A549 (cell line): ENCODE data around the gene GJD3. TPM values are rescaled to one million over a fixed set of nuclear protein-coding genes. Genes with fewer than 3 reads are reported as not detected.

Experiments
- BHLHE40 ChIP-seq: IDR thresholded peaks from 2 replicates; pipeline ENCODE4 v1.6.1; 2012; ENCODE audit warnings: low read depth, low read length, inconsistent platforms
- CBX2 ChIP-seq: fragments of 200-600 bp; sonication (generic); IDR thresholded peaks from 2 replicates; pipeline ENCODE4 v1.6.1; 2016; ENCODE audit warnings: low read depth, mild to moderate bottlenecking, borderline replicate concordance
- CHD2 ChIP-seq: fragments of 150-350 bp; IDR thresholded peaks from 2 replicates; pipeline ENCODE4 v1.6.1; 2014; ENCODE audit warnings: low read length; ENCODE audit not compliant: partially characterized antibody
- CHD4 ChIP-seq: fragments of 200-600 bp; sonication (generic); IDR thresholded peaks from 2 replicates; pipeline ENCODE4 v1.6.1; 2016; ENCODE audit warnings: antibody characterized with exemption, mild to moderate bottlenecking, borderline replicate concordance
- CTCF ChIP-seq: fragments of >200 bp; sonication (Bioruptor Twin); formaldehyde crosslinking; IDR thresholded peaks from 3 replicates; pipeline ENCODE4 v1.5.1; 2016
- EHMT2 ChIP-seq: fragments of 200-600 bp; sonication (generic); IDR thresholded peaks from 2 replicates; pipeline ENCODE4 v1.6.1; 2016; ENCODE audit warnings: antibody characterized with exemption, low read depth, mild to moderate bottlenecking, moderate library complexity
- EP300 ChIP-seq, 2 experiments: fragments of >200 bp; sonication (Bioruptor Twin); formaldehyde crosslinking; IDR thresholded peaks; 2 replicates in 1 of 2; 3 replicates in 1 of 2; pipeline ENCODE4 v1.6.1; 2016 to 2017
- ESRRA ChIP-seq: fragments of 150-350 bp; IDR thresholded peaks from 2 replicates; pipeline ENCODE4 v1.6.1; 2014; ENCODE audit warnings: mild to moderate bottlenecking, low read length, borderline replicate concordance
- FOSB ChIP-seq: fragments of 250-450 bp; sonication (Bioruptor Pico); IDR thresholded peaks from 2 replicates; pipeline ENCODE4 v1.5.0; 2020; ENCODE audit warnings: mild to moderate bottlenecking, moderate library complexity
- FOSL2 ChIP-seq, 2 experiments: fragments of 450-650 bp in 1 of 2; fragments of >200 bp in 1 of 2; sonication (Bioruptor Twin) in 1 of 2; formaldehyde crosslinking; IDR thresholded peaks; 2 replicates each; pipeline versions ENCODE4 v1.5.0 to v1.6.1; 2016 to 2020; ENCODE audit warnings: mild to moderate bottlenecking in 1 of 2, moderate library complexity in 1 of 2
- FOXS1 ChIP-seq: fragments of 250-450 bp; sonication (Bioruptor Pico); IDR thresholded peaks from 2 replicates; pipeline ENCODE4 v1.5.0; 2020; ENCODE audit warnings: mild to moderate bottlenecking, moderate library complexity
- HDAC2 ChIP-seq: fragments of 200-600 bp; sonication (generic); IDR thresholded peaks from 2 replicates; pipeline ENCODE4 v1.6.1; 2016
- HES2 ChIP-seq: fragments of >200 bp; sonication (Bioruptor Twin); formaldehyde crosslinking; IDR thresholded peaks from 2 replicates; pipeline ENCODE4 v1.6.1; 2016
- HEYL ChIP-seq: fragments of 250-450 bp; sonication (Bioruptor Pico); IDR thresholded peaks from 2 replicates; pipeline ENCODE4 v1.8.0; 2021; ENCODE audit warnings: mild to moderate bottlenecking, moderate library complexity
- HOXB13 ChIP-seq: fragments of 250-450 bp; sonication (Bioruptor Pico); IDR thresholded peaks from 2 replicates; pipeline ENCODE4 v1.5.0; 2020; ENCODE audit warnings: low read depth, mild to moderate bottlenecking, moderate library complexity
- JUNB ChIP-seq: fragments of >200 bp; sonication (Bioruptor Twin); formaldehyde crosslinking; IDR thresholded peaks from 2 replicates; pipeline ENCODE4 v1.6.1; 2016
- KDM1A ChIP-seq: fragments of 200-600 bp; sonication (generic); IDR thresholded peaks from 2 replicates; pipeline ENCODE4 v1.6.1; 2016; ENCODE audit warnings: low read depth, mild to moderate bottlenecking
- MAFK ChIP-seq: fragments of 450-650 bp; IDR thresholded peaks from 2 replicates; pipeline ENCODE4 v1.6.1; 2014; ENCODE audit not compliant: partially characterized antibody
- NFE2L2 ChIP-seq: fragments of 150-350 bp; conservative IDR thresholded peaks from 2 replicates; pipeline ENCODE4 v1.6.1; 2014; ENCODE audit warnings: low read length
- NPAS2 ChIP-seq: fragments of 250-450 bp; sonication (Bioruptor Pico); IDR thresholded peaks from 2 replicates; pipeline ENCODE4 v1.8.0; 2022; ENCODE audit warnings: mild to moderate bottlenecking, moderate library complexity, borderline replicate concordance
- PHF8 ChIP-seq: fragments of 200-600 bp; sonication (generic); IDR thresholded peaks from 2 replicates; pipeline ENCODE4 v1.6.1; 2016; ENCODE audit warnings: low read depth, mild to moderate bottlenecking, antibody characterized with exemption, moderate library complexity, borderline replicate concordance
- POLR2AphosphoS2 ChIP-seq: conservative IDR thresholded peaks from 2 replicates; pipeline ENCODE4 v1.6.1; 2012; ENCODE audit warnings: low read length, improper control_type of control experiment, inconsistent platforms
- RAD21 ChIP-seq, 2 experiments: fragments of >200 bp in 1 of 2; sonication (Bioruptor Twin) in 1 of 2; formaldehyde crosslinking in 1 of 2; IDR thresholded peaks in 1 of 2; conservative IDR thresholded peaks in 1 of 2; 2 replicates in 1 of 2; 3 replicates in 1 of 2; pipeline ENCODE4 v1.6.1; 2012 to 2018; ENCODE audit warnings: inconsistent platforms in 1 of 2
- RARB ChIP-seq: fragments of 250-450 bp; sonication (Bioruptor Pico); IDR thresholded peaks from 2 replicates; pipeline ENCODE4 v1.8.0; 2021; ENCODE audit warnings: mild to moderate bottlenecking, moderate library complexity
- RFX5 ChIP-seq: fragments of 450-650 bp; IDR thresholded peaks from 2 replicates; pipeline ENCODE4 v1.7.1; 2014; ENCODE audit warnings: antibody characterized with exemption, mild to moderate bottlenecking, moderate library complexity
- RNF2 ChIP-seq: fragments of 200-600 bp; sonication (generic); IDR thresholded peaks from 2 replicates; pipeline ENCODE4 v1.6.1; 2016; ENCODE audit warnings: low read depth, mild to moderate bottlenecking, antibody characterized with exemption, moderate library complexity, borderline replicate concordance
- SREBF2 ChIP-seq: fragments of 450-650 bp; IDR thresholded peaks from 2 replicates; pipeline ENCODE4 v1.6.1; 2014; ENCODE audit warnings: mild to moderate bottlenecking, moderate library complexity
- TFCP2L1 ChIP-seq: fragments of 250-450 bp; sonication (Bioruptor Pico); IDR thresholded peaks from 2 replicates; pipeline ENCODE4 v1.5.0; 2021; ENCODE audit warnings: mild to moderate bottlenecking
- ZC3H11A ChIP-seq: fragments of 450-650 bp; IDR thresholded peaks from 2 replicates; pipeline ENCODE4 v1.6.1; 2014; ENCODE audit warnings: antibody characterized with exemption, mild to moderate bottlenecking
- ZFP36 ChIP-seq: fragments of 450-650 bp; IDR thresholded peaks from 2 replicates; pipeline ENCODE4 v1.6.1; 2014; ENCODE audit warnings: borderline replicate concordance; ENCODE audit not compliant: partially characterized antibody
- polyA plus RNA-seq, 4 experiments: library from polyadenylated mRNA; depleted of rRNA in 3 of 4; stranded (reverse); fragments of >200 nt; fragmentation: RNase III in 1 of 4; extraction: RNeasy Plus Mini Kit Qiagen cat#74134 plus additional on column Dnase treatment in 1 of 4; gene quantifications; 2 replicates in 3 of 4; 3 replicates in 1 of 4; pipeline ENCODE4 v1.2.3, GENCODE V29; 2011 to 2017
- TF ChIP-seq, protein P1 (sequence below): fragments of 250-450 bp; sonication (Bioruptor Pico); IDR thresholded peaks from 2 replicates; pipeline ENCODE4 v1.5.0; 2021; ENCODE audit warnings: mild to moderate bottlenecking, moderate library complexity, borderline replicate concordance
- TF ChIP-seq, protein P2 (sequence below): IDR thresholded peaks from 2 replicates; pipeline ENCODE4 v1.6.1; 2012; ENCODE audit warnings: low read depth, borderline replicate concordance
- TF ChIP-seq, protein P3 (sequence below): IDR thresholded peaks from 2 replicates; pipeline ENCODE4 v1.6.1; 2012
- TF ChIP-seq, protein P4 (sequence below): fragments of 250-450 bp; sonication (Bioruptor Pico); IDR thresholded peaks from 2 replicates; pipeline ENCODE4 v1.5.0; 2020; ENCODE audit warnings: low read depth, mild to moderate bottlenecking, moderate library complexity

The GJD3 gene
- polyA plus RNA-seq, 2 of the 4 experiments (the other 2 are of a cell fraction), result 0.09 to 0.40 TPM

DNA sequence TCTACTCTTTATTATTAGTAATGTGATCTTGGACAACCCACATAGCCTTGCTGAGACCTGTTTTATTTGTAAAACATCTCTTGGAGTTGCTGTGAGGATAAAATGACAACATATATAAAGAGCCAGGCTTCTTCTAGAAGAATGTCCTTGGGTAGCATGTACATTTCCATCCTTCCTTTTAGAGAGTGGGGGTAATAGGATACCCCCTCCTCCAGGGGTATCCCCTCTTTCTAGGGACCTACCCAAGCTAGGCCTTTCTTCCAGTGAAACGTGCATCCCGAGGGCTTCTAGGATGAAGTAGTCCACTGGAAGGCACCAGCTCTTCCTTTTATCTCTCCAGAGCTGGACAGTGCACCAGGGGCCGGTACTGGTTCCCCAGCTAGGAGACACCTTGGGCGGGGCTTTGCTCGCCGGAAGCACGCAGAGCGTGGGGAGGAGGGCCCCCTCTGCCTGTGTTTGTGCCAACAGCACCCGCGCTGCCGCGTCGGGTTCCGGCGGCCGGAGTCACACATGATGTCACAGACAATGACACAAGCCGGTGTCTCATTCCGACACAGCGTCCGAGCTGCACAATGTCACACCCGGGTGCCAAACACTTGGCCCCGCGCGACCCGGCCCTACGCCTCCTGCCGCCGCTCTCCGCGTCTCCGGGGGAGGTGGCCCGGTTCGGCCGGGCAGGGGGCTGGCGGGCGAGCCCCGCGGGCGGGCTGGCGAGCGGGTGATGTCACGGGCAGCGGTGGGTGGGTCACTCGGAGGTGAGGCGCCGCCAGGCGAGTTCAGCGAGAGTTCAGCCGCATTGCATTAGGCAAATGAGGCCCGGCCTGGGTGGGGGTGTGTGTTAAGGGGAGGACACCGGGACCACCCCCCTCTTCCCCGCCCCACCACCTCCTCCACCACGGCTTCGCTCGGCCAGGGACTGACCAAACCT, 23.4 kb downstream of the GJD3 start (continued):
- no peak for TF ChIP-seq JUNB
- TF ChIP-seq RNF2, result no peak
- no peak for TF ChIP-seq ZFP36
- TF ChIP-seq MAFK, result no peak
- TF ChIP-seq, protein P1, sequence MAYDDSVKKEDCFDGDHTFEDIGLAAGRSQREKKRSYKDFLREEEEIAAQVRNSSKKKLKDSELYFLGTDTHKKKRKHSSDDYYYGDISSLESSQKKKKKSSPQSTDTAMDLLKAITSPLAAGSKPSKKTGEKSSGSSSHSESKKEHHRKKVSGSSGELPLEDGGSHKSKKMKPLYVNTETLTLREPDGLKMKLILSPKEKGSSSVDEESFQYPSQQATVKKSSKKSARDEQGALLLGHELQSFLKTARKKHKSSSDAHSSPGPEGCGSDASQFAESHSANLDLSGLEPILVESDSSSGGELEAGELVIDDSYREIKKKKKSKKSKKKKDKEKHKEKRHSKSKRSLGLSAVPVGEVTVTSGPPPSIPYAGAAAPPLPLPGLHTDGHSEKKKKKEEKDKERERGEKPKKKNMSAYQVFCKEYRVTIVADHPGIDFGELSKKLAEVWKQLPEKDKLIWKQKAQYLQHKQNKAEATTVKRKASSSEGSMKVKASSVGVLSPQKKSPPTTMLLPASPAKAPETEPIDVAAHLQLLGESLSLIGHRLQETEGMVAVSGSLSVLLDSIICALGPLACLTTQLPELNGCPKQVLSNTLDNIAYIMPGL (CRISPR knock-in tag), result 0 out of 2 replicates have a peak, but pooled peaks have one; percentile 13
- TF ChIP-seq RFX5, result no peak
- TF ChIP-seq CHD4, result no peak
- 0 out of 2 replicates have a peak, but pooled peaks have one; percentile 4 for TF ChIP-seq ZC3H11A
- no peak for TF ChIP-seq RAD21 (conservative IDR thresholded peaks at IDR 0.05 in 1 of 2, IDR thresholded peaks at IDR 0.05 in 1 of 2)
- no peak for TF ChIP-seq KDM1A
- TF ChIP-seq, protein P2, sequence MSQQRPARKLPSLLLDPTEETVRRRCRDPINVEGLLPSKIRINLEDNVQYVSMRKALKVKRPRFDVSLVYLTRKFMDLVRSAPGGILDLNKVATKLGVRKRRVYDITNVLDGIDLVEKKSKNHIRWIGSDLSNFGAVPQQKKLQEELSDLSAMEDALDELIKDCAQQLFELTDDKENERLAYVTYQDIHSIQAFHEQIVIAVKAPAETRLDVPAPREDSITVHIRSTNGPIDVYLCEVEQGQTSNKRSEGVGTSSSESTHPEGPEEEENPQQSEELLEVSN, result no peak
- TF ChIP-seq BHLHE40, result no peak
- TF ChIP-seq, protein P3, sequence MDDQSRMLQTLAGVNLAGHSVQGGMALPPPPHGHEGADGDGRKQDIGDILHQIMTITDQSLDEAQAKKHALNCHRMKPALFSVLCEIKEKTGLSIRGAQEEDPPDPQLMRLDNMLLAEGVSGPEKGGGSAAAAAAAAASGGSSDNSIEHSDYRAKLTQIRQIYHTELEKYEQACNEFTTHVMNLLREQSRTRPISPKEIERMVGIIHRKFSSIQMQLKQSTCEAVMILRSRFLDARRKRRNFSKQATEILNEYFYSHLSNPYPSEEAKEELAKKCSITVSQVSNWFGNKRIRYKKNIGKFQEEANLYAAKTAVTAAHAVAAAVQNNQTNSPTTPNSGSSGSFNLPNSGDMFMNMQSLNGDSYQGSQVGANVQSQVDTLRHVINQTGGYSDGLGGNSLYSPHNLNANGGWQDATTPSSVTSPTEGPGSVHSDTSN, result 0 out of 2 replicates have a peak, but pooled peaks have one; percentile 39
- TF ChIP-seq FOSB, result peak; percentile 87
- TF ChIP-seq POLR2AphosphoS2, result peak; percentile 72; the same call in 1 of the 2 replicates
- no peak for TF ChIP-seq HES2
- TF ChIP-seq NPAS2 (CRISPR knock-in tag), result no peak
- TF ChIP-seq EP300 (IDR thresholded peaks at IDR 0.05), result no peak
- no peak for TF ChIP-seq FOSL2 (IDR thresholded peaks at IDR 0.05)
- TF ChIP-seq FOSL2 (CRISPR knock-in tag; IDR thresholded peaks at IDR 0.05), result peak; percentile 68
- no peak for TF ChIP-seq ESRRA
- TF ChIP-seq EHMT2, result no peak
- TF ChIP-seq FOXS1 (CRISPR knock-in tag), result no peak
- TF ChIP-seq CTCF, result no peak
- no peak for TF ChIP-seq NFE2L2
- 0 out of 2 replicates have a peak, but pooled peaks have one; percentile 14 for TF ChIP-seq TFCP2L1 (CRISPR knock-in tag)
- TF ChIP-seq CHD2, result no peak
- TF ChIP-seq CBX2, result no peak
- no peak for TF ChIP-seq HDAC2
- TF ChIP-seq SREBF2, result no peak
- peak; percentile 54; the same call in 1 of the 2 replicates for TF ChIP-seq PHF8
- TF ChIP-seq RARB, result 0 out of 2 replicates have a peak, but pooled peaks have one; percentile 73
- TF ChIP-seq, protein P4, sequence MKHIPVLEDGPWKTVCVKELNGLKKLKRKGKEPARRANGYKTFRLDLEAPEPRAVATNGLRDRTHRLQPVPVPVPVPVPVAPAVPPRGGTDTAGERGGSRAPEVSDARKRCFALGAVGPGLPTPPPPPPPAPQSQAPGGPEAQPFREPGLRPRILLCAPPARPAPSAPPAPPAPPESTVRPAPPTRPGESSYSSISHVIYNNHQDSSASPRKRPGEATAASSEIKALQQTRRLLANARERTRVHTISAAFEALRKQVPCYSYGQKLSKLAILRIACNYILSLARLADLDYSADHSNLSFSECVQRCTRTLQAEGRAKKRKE (CRISPR knock-in tag), result no peak
- TF ChIP-seq HOXB13 (CRISPR knock-in tag), result no peak
- TF ChIP-seq HEYL, result no peak
